ENCODE data around the gene CLCN4.

DNA sequence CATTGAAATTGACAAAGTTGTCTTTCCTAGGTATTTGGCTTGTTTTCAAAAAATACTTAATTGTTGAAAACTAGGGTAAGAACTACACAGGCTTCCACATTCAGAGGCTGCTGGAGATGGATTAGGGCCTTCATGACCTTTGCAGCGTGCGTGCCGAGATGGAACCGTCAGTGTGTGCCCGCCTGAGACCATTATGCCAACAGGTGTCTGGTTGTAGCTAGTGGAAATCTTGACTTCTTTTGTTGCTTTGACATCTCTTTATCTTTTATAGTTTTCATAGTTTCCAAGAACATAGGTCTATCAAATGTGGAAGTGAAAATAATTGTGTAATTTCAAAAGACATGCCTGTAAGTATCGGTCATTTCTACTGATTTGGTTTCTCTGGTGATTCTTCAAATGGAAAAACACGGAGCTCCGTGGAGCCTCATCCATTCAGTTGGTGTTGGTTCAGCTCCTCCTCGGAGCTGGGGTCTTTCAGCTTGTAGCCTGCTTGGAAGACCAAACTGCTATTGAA lies 38.9 kb upstream of the CLCN4 start:
- TF ChIP-seq, protein P1, sequence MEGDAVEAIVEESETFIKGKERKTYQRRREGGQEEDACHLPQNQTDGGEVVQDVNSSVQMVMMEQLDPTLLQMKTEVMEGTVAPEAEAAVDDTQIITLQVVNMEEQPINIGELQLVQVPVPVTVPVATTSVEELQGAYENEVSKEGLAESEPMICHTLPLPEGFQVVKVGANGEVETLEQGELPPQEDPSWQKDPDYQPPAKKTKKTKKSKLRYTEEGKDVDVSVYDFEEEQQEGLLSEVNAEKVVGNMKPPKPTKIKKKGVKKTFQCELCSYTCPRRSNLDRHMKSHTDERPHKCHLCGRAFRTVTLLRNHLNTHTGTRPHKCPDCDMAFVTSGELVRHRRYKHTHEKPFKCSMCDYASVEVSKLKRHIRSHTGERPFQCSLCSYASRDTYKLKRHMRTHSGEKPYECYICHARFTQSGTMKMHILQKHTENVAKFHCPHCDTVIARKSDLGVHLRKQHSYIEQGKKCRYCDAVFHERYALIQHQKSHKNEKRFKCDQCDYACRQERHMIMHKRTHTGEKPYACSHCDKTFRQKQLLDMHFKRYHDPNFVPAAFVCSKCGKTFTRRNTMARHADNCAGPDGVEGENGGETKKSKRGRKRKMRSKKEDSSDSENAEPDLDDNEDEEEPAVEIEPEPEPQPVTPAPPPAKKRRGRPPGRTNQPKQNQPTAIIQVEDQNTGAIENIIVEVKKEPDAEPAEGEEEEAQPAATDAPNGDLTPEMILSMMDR (IDR thresholded peaks at IDR 0.05) = no peak
- TF ChIP-seq POLR2AphosphoS5 (IDR thresholded peaks at IDR 0.05) (no peak), EP300 (IDR thresholded peaks at IDR 0.05) (no peak)

Measured in upper lobe of left lung (tissue), 4 donors.